ENCODE measurements around the gene CTU2.
A peak's percentile ranks its signal among the peaks of the same experiment; 100 is the strongest.

Gene CTU2

DNA sequence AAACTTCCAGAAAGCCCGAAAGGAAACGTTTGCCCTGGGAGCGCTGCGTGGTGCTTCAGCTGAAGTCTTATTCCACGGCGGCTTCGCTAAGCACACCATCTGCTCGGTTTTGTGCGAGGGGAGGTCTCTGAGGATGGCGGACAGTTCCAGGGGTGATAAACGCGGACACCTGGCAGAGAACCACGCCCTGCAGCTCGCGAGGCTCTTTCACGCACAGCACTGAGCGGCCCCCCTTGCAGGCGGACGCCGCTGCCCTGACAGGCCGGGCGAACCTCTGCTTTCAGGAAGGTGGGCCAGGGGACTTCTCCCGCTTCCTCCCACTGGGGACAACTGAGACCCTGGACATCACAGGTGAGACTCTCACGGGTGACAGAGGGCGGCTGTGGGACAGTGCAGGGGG lies 47.1 kb upstream of the CTU2 start (continued):
- TF ChIP-seq CSRNP3 (CRISPR knock-in tag; IDR thresholded peaks at IDR 0.05), result no peak
- TF ChIP-seq BACH2 (CRISPR knock-in tag; IDR thresholded peaks at IDR 0.05; ENCODE audit: borderline replicate concordance), result no peak
- TF ChIP-seq ZFP3 (CRISPR knock-in tag; IDR thresholded peaks at IDR 0.05), result no peak
- TF ChIP-seq ZC3H10 (CRISPR knock-in tag; IDR thresholded peaks at IDR 0.05), result no peak
- TF ChIP-seq OSR1 (CRISPR knock-in tag; IDR thresholded peaks at IDR 0.05), result no peak
- no peak for TF ChIP-seq PATZ1 (CRISPR knock-in tag; IDR thresholded peaks at IDR 0.05; ENCODE audit: borderline replicate concordance)

- TF ChIP-seq ESRRG (CRISPR knock-in tag; IDR thresholded peaks at IDR 0.05), result no peak
- TF ChIP-seq TCF4 (CRISPR knock-in tag; IDR thresholded peaks at IDR 0.05; ENCODE audit: borderline replicate concordance), result no peak
- no peak for TF ChIP-seq RARB (CRISPR knock-in tag; IDR thresholded peaks at IDR 0.05)
- TF ChIP-seq PATZ1 (CRISPR knock-in tag; IDR thresholded peaks at IDR 0.05; ENCODE audit: borderline replicate concordance), result no peak
- ATAC-seq, result no peak
These were observed 44.8 kb upstream of the CTU2 start for GRCh38 chr16:88661468-88661867.

- ATAC-seq, result no peak
- TF ChIP-seq CSRNP3 (CRISPR knock-in tag; IDR thresholded peaks at IDR 0.05), result no peak
- no peak for TF ChIP-seq ESRRG (CRISPR knock-in tag; IDR thresholded peaks at IDR 0.05)
- TF ChIP-seq SNAI2 (CRISPR knock-in tag; IDR thresholded peaks at IDR 0.05), result no peak
- TF ChIP-seq RARB (CRISPR knock-in tag; IDR thresholded peaks at IDR 0.05), result no peak
- TF ChIP-seq ARNTL (CRISPR knock-in tag; IDR thresholded peaks at IDR 0.05; ENCODE audit: borderline replicate concordance, low read depth), result no peak
- no peak for TF ChIP-seq ZFP30 (CRISPR knock-in tag; IDR thresholded peaks at IDR 0.05)
- no peak for TF ChIP-seq ZFP3 (CRISPR knock-in tag; IDR thresholded peaks at IDR 0.05)
- TF ChIP-seq ZC3H10 (CRISPR knock-in tag; IDR thresholded peaks at IDR 0.05), result no peak
- no peak for TF ChIP-seq PPARA (CRISPR knock-in tag; IDR thresholded peaks at IDR 0.05; ENCODE audit: borderline replicate concordance)
- no peak for TF ChIP-seq TCF4 (CRISPR knock-in tag; IDR thresholded peaks at IDR 0.05; ENCODE audit: borderline replicate concordance)
- TF ChIP-seq ZNF565 (CRISPR knock-in tag; conservative IDR thresholded peaks at IDR 0.05; ENCODE audit: low read depth), result no peak
- no peak for TF ChIP-seq OSR1 (CRISPR knock-in tag; IDR thresholded peaks at IDR 0.05)
- TF ChIP-seq BACH2 (CRISPR knock-in tag; IDR thresholded peaks at IDR 0.05; ENCODE audit: borderline replicate concordance), result no peak
These were observed 44.0 kb upstream of the CTU2 start for GRCh38 chr16:88662222-88662842.

DNA sequence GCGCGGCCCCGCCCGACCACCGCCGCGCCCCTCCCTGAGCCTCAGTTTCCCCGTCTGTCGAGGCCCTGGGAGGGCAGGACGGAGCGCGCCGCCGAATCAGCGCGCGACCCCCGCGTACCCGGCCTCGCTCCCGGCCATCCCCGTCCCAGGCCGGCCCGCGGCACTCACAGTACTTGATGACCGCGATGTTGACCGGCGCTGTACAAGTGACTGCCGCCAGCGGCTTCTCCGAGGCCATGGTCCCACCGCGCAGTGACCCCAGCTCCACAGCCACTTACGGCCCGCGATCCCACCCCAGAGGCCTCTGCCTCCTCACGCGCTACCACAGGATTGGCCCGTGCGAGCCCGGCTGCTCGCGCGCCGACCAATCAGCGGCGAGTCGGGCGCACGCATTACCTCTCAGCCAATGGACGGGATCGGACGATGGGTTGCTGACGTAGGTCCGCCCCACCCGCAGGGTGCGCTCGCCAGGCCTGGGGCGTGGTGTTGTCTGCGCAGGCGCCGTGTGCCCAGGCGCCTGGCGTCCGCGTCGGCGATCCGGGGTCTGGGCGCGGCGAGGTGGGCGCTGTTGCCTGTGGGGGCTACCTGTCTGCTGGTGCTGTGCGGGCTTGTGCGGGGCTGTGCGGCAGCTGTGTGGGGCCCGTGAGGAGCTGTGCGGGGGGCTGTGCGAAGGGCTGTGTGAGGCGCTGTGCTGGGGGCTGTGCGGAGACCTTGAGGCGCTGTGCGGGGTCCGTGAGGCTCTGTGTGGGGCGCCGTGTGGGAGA lies 43.3 kb upstream of the CTU2 start, which contains the start of gene MVD:
TSS of gene MVD (minus strand) at position 249 of the 764 bp plus-strand sequence. CDS start at position 238, 11 bp downstream.
- ATAC-seq, result peak; percentile 99
- TF ChIP-seq SNAI2 (CRISPR knock-in tag; IDR thresholded peaks at IDR 0.05) (no peak), ZFP30 (CRISPR knock-in tag; IDR thresholded peaks at IDR 0.05) (no peak), POU6F1 (CRISPR knock-in tag; IDR thresholded peaks at IDR 0.05; ENCODE audit: borderline replicate concordance, low read depth) (no peak), ISL1 (CRISPR knock-in tag; IDR thresholded peaks at IDR 0.05) (no peak), PPARA (CRISPR knock-in tag; IDR thresholded peaks at IDR 0.05; ENCODE audit: borderline replicate concordance) (no peak), CSDC2 (CRISPR knock-in tag; IDR thresholded peaks at IDR 0.05) (no peak), ZNF565 (CRISPR knock-in tag; conservative IDR thresholded peaks at IDR 0.05; ENCODE audit: low read depth) (no peak), ZC3H10 (CRISPR knock-in tag; IDR thresholded peaks at IDR 0.05) (no peak), CSRNP3 (CRISPR knock-in tag; IDR thresholded peaks at IDR 0.05) (no peak), BACH2 (CRISPR knock-in tag; IDR thresholded peaks at IDR 0.05; ENCODE audit: borderline replicate concordance) (no peak), PATZ1 (CRISPR knock-in tag; IDR thresholded peaks at IDR 0.05; ENCODE audit: borderline replicate concordance) (no peak), TCF4 (CRISPR knock-in tag; IDR thresholded peaks at IDR 0.05; ENCODE audit: borderline replicate concordance) (no peak), CREB5 (CRISPR knock-in tag; IDR thresholded peaks at IDR 0.05; ENCODE audit: low read depth) (no peak), RARB (CRISPR knock-in tag; IDR thresholded peaks at IDR 0.05) (no peak), ZFP3 (CRISPR knock-in tag; IDR thresholded peaks at IDR 0.05) (no peak), OSR1 (CRISPR knock-in tag; IDR thresholded peaks at IDR 0.05) (no peak)
